ENCODE results near the gene PLS1.

Gene PLS1

DNA sequence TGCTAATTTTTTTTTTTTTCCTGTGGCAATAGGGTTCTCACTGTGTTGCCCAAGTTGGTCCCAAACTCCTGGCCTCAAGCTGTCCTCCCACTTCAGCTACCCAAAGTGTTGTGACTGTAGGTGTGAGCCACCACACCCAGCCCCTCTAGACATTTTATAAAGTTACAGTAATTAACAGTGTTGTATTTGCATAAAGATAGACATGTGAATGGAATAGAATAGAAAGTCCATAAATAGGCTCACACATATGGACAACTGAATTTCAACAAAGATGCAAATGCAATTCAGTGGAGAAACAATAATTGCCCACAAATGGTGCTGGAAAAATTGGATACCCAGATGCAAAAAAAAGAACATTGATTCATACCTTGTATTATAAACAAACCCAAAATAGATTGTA is 39.9 kb downstream of the PLS1 start:
- in situ Hi-C loops (cut with HindIII; ENCODE audit: low sequenced_read_pairs), result no loop called here

- in situ Hi-C loops (cut with HindIII; ENCODE audit: low sequenced_read_pairs), result no loop called here
Measured at GRCh38 chr3:142636664-142637063, 40.5 kb downstream of the PLS1 start.

DNA sequence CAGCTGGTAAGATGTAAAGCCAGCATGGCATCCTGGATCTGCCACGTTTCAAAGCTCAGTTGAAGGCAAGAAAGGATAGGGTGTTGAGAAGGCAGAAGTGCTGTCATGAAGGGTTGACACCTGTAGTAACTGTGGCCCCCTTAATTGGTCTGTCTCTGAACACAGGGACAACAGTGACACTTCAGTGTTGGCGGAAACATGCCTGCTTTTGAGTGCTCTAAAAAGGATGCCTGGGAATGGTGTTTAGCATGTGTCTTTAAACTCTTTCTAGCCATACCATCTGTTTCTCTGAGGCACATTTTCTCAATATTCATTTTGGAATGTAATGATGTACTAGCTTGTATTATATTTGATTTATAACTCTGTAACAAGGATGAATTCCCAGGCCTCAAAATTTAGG is 42.1 kb downstream of the PLS1 start:
- in situ Hi-C loops (cut with HindIII; ENCODE audit: low sequenced_read_pairs), result no loop called here

- in situ Hi-C loops (cut with HindIII; ENCODE audit: low sequenced_read_pairs), result no loop called here
Measured at GRCh38 chr3:142641504-142641903, 45.3 kb downstream of the PLS1 start.

- in situ Hi-C loops (cut with HindIII; ENCODE audit: low sequenced_read_pairs), result no loop called here
Measured at GRCh38 chr3:142642956-142643355, 46.8 kb downstream of the PLS1 start.

- in situ Hi-C loops (cut with HindIII; ENCODE audit: low sequenced_read_pairs), result no loop called here
Measured at GRCh38 chr3:142644502-142644901, 48.3 kb downstream of the PLS1 start.

GRCh38 chr3:142645236-142645793 is 49.1 kb downstream of the PLS1 start:
- in situ Hi-C loops (cut with HindIII; ENCODE audit: low sequenced_read_pairs), result no loop called here

GRCh38 chr3:142646020-142646785 is 50.0 kb downstream of the PLS1 start:
- in situ Hi-C loops (cut with HindIII; ENCODE audit: low sequenced_read_pairs), result no loop called here

DNA sequence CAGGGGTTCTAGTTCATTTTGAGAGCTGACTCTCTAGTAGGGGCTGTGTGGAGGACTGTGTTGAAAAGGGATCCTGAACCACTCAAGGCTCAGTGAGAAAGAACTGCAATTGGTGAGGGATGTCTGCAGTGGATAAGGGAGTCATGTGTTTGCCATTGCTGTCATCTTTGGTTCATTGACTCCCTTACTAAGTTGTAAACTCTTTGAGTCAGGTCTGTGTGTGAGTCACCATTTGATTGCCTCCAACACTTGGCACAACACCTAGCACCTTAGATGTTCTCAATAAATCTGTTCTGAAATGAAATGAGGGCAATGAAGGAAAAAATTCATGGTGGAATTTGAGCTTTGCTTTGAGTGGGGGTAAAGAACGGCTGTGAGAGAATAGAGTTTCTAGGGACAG is 51.7 kb downstream of the PLS1 start:
- in situ Hi-C loops (cut with HindIII; ENCODE audit: low sequenced_read_pairs), result no loop called here

- in situ Hi-C loops (cut with HindIII; ENCODE audit: low sequenced_read_pairs), result no loop called here
Measured at GRCh38 chr3:142648950-142649349, 52.8 kb downstream of the PLS1 start.

DNA sequence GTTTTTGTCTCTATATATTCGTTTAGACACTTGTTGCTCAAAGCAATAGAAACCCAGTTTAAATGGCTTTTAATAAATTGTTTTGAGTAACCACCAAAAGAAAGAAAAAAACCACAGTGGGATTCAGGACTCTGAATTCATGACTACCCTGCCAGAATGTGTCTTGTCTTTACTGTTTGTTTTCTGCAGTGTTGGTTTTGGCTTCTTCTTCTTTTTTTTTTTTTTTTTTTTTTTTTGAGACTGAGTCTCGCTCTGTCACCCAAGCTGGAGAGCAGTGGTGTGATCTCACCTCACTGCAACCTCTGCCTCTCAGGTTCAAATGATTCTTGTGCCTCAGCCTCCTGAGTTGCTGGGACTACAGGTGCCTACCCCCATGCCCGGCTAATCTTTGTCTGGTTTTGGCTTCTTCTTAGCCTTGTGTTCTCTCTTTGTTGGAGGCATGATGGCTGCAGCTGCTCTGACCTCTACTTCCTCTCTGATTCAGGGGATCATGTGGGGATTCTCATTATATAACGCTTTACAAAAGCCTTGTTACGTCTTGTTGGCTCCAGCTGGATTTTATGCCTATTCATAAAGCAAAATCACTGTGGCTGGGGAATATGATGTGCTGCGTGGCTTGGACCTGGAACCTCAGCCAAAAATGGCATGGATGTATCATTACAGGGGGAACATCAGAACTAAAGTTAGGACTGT is 54.0 kb downstream of the PLS1 start:
- in situ Hi-C loops (cut with HindIII; ENCODE audit: low sequenced_read_pairs), result no loop called here

- in situ Hi-C loops (cut with HindIII; ENCODE audit: low sequenced_read_pairs), result no loop called here
Measured at GRCh38 chr3:142651711-142652110, 55.5 kb downstream of the PLS1 start.

GRCh38 chr3:142652826-142653292 is 56.7 kb downstream of the PLS1 start:
- in situ Hi-C loops (cut with HindIII; ENCODE audit: low sequenced_read_pairs), result no loop called here

DNA sequence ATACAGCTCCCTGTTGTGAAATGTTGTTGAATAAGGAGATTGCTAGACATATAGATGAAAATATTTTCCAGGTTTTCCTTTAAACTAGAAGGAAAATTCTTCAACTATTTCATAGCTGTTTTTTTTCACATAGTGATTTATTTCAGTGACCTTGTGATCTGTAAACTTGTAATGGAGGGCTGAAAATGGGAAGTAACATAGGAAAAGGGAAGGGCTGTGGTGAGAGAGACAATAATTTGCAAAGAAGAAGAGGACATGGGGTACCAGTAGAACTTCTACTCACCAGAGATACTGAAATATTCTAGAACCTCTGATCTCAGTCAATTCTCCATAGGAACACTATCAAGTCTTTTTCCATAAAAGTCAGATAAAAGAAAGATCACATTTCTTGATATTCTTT is 60.4 kb downstream of the PLS1 start:
- in situ Hi-C loops (cut with HindIII; ENCODE audit: low sequenced_read_pairs), result no loop called here

GRCh38 chr3:142657033-142657432 is 60.8 kb downstream of the PLS1 start:
- in situ Hi-C loops (cut with HindIII; ENCODE audit: low sequenced_read_pairs), result no loop called here

DNA sequence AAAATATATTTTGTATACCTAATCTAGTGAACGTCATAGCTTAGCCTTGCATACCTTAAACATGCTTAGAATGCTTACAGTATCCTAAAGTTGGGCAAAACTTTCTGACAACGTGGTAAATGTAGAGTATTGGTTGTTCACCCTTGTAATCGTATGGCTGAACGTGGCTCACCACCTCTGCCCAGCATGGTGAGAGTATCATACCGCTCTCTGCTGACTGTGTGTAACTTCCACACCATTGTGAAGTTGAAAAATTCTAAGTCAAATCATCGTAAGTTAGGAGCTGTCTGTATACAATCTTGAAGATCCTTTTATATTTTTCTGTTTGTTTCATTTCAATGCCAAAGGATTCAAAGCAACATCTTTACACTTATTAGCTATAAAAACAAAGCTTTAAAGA is 64.2 kb downstream of the PLS1 start:
- in situ Hi-C loops (cut with HindIII; ENCODE audit: low sequenced_read_pairs), result no loop called here

DNA sequence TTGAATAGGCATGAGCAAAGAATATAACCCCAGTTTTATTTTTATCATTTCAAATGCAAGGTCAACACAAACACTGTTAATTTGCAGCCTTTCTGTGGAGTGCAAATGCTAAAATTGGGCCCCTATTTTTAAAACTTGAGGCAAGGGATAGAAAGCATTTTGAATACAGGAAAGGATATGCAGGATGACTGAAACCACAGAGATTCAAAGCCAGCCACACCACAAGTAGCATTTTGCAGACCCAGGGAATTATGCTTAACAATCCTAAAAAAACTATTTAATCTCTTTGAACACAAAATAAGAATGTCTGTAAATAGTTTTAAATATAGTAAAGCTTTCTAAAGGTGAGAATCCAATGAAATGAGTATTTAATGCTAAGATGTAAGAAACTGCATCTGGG is 64.7 kb downstream of the PLS1 start:
- in situ Hi-C loops (cut with HindIII; ENCODE audit: low sequenced_read_pairs), result no loop called here

GRCh38 chr3:142663865-142664264 is 67.7 kb downstream of the PLS1 start:
- in situ Hi-C loops (cut with HindIII; ENCODE audit: low sequenced_read_pairs), result no loop called here

DNA sequence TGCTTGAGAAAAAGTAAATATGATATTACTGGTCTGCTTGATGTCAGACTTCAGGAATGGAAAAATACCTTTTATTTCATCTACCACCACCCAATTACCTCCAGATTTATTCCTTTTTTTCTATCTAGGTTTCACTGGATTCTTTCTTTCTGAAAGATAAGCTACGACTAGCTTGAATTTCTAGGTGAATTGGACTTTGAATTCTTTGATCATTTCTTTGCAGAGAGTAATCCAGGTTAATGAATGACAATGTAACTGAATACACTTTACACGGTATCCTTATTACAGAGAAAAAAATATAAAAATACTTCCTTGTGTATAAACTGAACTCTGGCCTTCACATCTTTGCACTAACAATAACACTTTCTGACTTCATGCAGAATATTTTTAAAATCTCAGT is 68.1 kb downstream of the PLS1 start:
- in situ Hi-C loops (cut with HindIII; ENCODE audit: low sequenced_read_pairs), result no loop called here

- in situ Hi-C loops (cut with HindIII; ENCODE audit: low sequenced_read_pairs), result no loop called here
Measured at GRCh38 chr3:142664819-142665218, 68.6 kb downstream of the PLS1 start.

DNA sequence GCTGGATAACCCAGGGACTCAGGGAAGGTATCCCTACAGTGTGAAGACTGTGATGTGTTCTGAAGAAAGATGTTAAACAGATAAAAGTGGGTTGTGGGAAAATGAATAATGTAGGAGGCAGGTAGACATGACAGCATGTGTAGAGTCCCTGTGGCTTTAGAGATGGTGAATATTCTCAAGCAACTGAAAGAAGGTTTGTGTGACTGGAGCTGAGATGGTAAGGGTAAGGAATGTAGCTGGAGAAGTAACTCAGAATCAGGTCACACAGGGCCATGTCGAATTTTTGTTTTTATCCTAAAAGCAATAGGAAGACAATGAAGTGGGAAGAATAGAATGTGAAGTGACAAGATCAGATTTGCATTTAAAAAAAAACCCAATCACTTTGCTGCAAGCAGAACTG is 73.9 kb downstream of the PLS1 start:
- in situ Hi-C loops (cut with HindIII; ENCODE audit: low sequenced_read_pairs), result no loop called here

DNA sequence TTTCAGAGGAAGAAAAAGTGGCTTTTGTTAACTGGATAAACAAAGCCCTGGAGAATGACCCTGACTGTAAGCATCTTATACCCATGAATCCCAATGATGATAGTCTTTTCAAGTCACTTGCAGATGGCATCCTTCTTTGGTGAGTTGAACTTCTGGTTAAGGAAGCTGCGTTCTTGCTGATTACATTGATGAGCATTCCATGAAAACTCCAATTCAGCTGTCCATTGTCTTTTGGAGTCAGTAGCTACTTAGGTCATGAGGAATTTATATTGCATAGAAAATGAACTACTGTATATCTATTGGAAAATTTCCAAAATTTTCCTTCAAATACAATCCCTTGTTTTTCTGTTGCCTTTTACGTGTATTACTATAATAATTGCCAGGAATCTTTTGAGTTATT is 80.0 kb downstream of the PLS1 start:
- in situ Hi-C loops (cut with HindIII; ENCODE audit: low sequenced_read_pairs), result no loop called here

Measured in endothelial cell of hepatic sinusoid (primary cell).